Sigmoid colon (tissue), 3 donors: ENCODE results near the gene XYLT1.

Experiments
- CTCF ChIP-seq, 4 experiments: fragments of 450-650 bp in 3 of 4; fragments of 200-600 bp in 1 of 4; IDR thresholded peaks; one replicate each; pipeline ENCODE4 v1.5.1; 2016 to 2019; ENCODE audit warnings: antibody characterized with exemption in 4 of 4, mild to moderate bottlenecking in 3 of 4, moderate library complexity in 2 of 4
- POLR2A ChIP-seq, 2 donors: fragments of 450-650 bp; IDR thresholded peaks; one replicate each; pipeline ENCODE4 v1.6.1; 2016; ENCODE audit warnings: antibody characterized with exemption in 2 of 2, mild to moderate bottlenecking in 2 of 2, moderate library complexity in 2 of 2

DNA sequence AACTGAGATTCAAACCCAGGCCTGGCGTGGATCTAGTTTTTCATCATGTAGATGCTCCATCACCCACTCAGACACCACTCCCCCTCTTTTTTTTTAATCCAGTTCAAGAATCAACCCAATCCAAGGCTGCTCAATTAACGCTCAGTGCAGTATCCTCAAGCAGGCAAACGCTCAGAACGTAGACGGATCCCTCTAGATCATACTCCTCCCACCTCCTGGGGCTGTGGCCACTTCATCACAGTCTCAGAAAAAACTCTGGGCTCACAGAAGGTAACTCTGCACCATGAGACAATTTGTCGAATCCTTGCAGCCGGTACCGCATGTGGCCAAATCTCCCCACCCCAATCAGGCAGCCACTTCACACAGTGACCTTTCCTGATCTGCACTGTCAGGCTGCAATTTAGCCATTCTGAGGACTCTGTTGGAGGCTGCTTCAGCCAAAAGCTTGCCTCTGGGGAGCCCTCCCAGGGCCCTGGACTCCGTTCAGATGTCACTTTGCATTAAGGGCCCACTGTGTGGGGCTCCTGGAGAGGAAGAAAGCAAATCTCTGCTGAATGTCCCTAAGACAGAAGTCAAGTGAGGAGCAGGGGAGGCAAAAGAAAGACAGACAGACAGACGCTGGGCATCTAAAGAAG, 183.5 kb downstream of the XYLT1 start:
- TF ChIP-seq CTCF (IDR thresholded peaks at IDR 0.05) (no peak), POLR2A (IDR thresholded peaks at IDR 0.05) (no peak)
